Calu3 (cell line): Measurements from ENCODE around the gene TMEM131L. TPM values are rescaled to one million over a fixed set of nuclear protein-coding genes. Genes with fewer than 3 reads are reported as not detected.
"Not testable (repeated sequence)": the region's sequence is repeated elsewhere in the genome, so short reads cannot be mapped to it uniquely, and the experiment has no call there.

Experiments
- BruUV-seq: library from RNA; stranded (reverse); fragments of 400-500 nt; replicated peaks from 2 replicates; lab custom pipeline; 2021; lab: Mats Ljungman, UMichigan
- CTCF ChIA-PET: fragments of 300-600 bp; sonication (Branson Sonifier 250); formaldehyde crosslinking; loops from one replicate; lab custom pipeline; 2022; ENCODE audit warnings: antibody characterized with exemption; lab: Charles Lee
- DNase-seq: peaks from one replicate; pipeline ENCODE4 v3.0.0; 2022
- H3K27ac Mint-ChIP-seq: one replicate; pipeline ENCODE4 v1.8.0; 2022; ENCODE audit warnings: mixed read lengths; ENCODE audit not compliant: unreplicated experiment
- H3K27me3 Mint-ChIP-seq: one replicate; pipeline ENCODE4 v1.8.0; 2022; ENCODE audit warnings: mixed read lengths; ENCODE audit not compliant: unreplicated experiment
- H3K36me3 Mint-ChIP-seq: one replicate; pipeline ENCODE4 v1.8.0; 2022; ENCODE audit warnings: mild to moderate bottlenecking, moderate library complexity, mixed read lengths; ENCODE audit not compliant: insufficient read depth, unreplicated experiment
- H3K4me1 Mint-ChIP-seq: one replicate; pipeline ENCODE4 v1.8.0; 2022; ENCODE audit warnings: mild to moderate bottlenecking, low read depth, mixed read lengths; ENCODE audit not compliant: unreplicated experiment
- H3K4me3 Mint-ChIP-seq: one replicate; pipeline ENCODE4 v1.8.0; 2022; ENCODE audit warnings: mild to moderate bottlenecking, low read depth, moderate library complexity, mixed read lengths; ENCODE audit not compliant: unreplicated experiment
- H3K9me3 Mint-ChIP-seq: one replicate; pipeline ENCODE4 v1.8.0; 2022; ENCODE audit warnings: low read depth, mixed read lengths; ENCODE audit not compliant: unreplicated experiment
- intact Hi-C: fragments of 100-400 bp; cut with micrococcal nuclease; formaldehyde crosslinking; loops from one replicate; pipeline ENCODE4 v1.10.0; 2022; ENCODE audit not compliant: unreplicated experiment
- total RNA-seq: library from RNA; stranded (reverse); gene quantifications from 2 replicates; pipeline ENCODE4 v1.2.3, GENCODE V29; 2022
- TF ChIP-seq, protein P1 (sequence below): fragments of 200-600 bp; IDR thresholded peaks from one replicate; pipeline ENCODE4 v1.8.0; 2022; ENCODE audit warnings: antibody characterized with exemption; ENCODE audit not compliant: unreplicated experiment

The TMEM131L gene
- total RNA-seq, 1 experiment from 2014 or later: 9.4 TPM

DNA sequence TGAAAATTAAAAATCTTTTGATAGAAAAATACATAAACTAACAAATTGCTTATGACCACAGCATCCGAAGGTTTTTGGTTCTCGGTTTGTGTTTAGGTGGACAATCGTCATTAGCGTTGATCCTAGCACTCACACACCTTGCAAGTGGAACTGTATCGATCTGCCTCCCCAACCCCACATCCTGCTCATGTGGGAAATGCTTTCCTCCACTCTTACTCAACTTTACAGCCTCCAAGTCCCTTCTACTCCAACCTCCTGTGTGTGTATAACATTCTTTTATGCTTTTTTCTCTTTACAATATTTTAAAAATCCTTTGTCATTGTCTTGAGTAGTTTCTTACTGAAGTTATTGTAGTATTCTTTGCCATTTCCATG, 15.6 kb upstream of the TMEM131L start:
- H3K4me3 Mint-ChIP-seq: no peak overlapping the region
- no peaks in the 10 kb centered on the region for H3K4me1 Mint-ChIP-seq
- CTCF ChIA-PET: no interaction called here
- no peaks in the 10 kb centered on the region for H3K27me3 Mint-ChIP-seq
- BruUV-seq: no TSS peak
- TF ChIP-seq, protein P1, sequence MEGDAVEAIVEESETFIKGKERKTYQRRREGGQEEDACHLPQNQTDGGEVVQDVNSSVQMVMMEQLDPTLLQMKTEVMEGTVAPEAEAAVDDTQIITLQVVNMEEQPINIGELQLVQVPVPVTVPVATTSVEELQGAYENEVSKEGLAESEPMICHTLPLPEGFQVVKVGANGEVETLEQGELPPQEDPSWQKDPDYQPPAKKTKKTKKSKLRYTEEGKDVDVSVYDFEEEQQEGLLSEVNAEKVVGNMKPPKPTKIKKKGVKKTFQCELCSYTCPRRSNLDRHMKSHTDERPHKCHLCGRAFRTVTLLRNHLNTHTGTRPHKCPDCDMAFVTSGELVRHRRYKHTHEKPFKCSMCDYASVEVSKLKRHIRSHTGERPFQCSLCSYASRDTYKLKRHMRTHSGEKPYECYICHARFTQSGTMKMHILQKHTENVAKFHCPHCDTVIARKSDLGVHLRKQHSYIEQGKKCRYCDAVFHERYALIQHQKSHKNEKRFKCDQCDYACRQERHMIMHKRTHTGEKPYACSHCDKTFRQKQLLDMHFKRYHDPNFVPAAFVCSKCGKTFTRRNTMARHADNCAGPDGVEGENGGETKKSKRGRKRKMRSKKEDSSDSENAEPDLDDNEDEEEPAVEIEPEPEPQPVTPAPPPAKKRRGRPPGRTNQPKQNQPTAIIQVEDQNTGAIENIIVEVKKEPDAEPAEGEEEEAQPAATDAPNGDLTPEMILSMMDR: no peak
- no peaks in the 10 kb centered on the region for H3K36me3 Mint-ChIP-seq
- no peaks in the 10 kb centered on the region for H3K9me3 Mint-ChIP-seq
- DNase-seq: no peak
- no peak overlapping the region for H3K27ac Mint-ChIP-seq
- intact Hi-C loops: no loop called here

DNA sequence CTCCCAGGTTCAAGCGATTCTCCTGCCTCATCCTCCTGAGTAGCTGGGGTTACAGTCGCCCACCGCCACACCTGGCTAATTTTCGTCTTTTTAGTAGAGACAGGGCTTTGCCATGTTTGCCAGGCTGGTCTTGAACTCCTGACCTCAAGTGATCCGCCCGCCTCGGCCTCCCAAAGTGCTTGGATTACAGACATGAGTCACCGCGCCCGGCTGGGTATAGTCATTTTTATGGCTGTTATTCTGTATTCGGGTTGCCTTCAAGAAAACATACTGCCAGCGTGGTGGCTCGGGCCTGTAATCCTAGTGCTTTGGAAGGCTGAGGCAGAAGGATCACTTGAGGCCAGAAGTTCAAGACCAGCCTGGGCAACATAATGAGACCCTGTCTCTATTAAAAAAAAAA, 15.0 kb upstream of the TMEM131L start:
- H3K36me3 Mint-ChIP-seq, CTCF ChIA-PET, H3K27me3 Mint-ChIP-seq, H3K4me1 Mint-ChIP-seq, H3K4me3 Mint-ChIP-seq, H3K27ac Mint-ChIP-seq, DNase-seq, intact Hi-C loops, H3K9me3 Mint-ChIP-seq, BruUV-seq: not testable (repeated sequence)

GRCh38 chr4:153451911-153452657, 14.1 kb upstream of the TMEM131L start:
- no peak overlapping the region for H3K4me3 Mint-ChIP-seq
- no peak for DNase-seq
- no peaks in the 10 kb centered on the region for H3K27me3 Mint-ChIP-seq
- H3K27ac Mint-ChIP-seq: no peak overlapping the region
- intact Hi-C loops: no loop called here
- TF ChIP-seq, protein P1: no peak
- BruUV-seq: no TSS peak
- no peaks in the 10 kb centered on the region for H3K9me3 Mint-ChIP-seq
- H3K4me1 Mint-ChIP-seq: no peaks in the 10 kb centered on the region
- no peaks in the 10 kb centered on the region for H3K36me3 Mint-ChIP-seq
- CTCF ChIA-PET: no interaction called here

- TF ChIP-seq, protein P1: no peak
- CTCF ChIA-PET: no interaction called here
- Mint-ChIP-seq H3K4me1 (no peaks in the 10 kb centered on the region), H3K36me3 (no peaks in the 10 kb centered on the region), H3K27ac (no peak overlapping the region), H3K9me3 (no peaks in the 10 kb centered on the region), H3K4me3 (no peak overlapping the region), H3K27me3 (no peaks in the 10 kb centered on the region)
- DNase-seq: no peak
- BruUV-seq: no TSS peak
- intact Hi-C loops: no loop called here
Observed at GRCh38 chr4:153452658-153453378, 13.3 kb upstream of the TMEM131L start.

DNA sequence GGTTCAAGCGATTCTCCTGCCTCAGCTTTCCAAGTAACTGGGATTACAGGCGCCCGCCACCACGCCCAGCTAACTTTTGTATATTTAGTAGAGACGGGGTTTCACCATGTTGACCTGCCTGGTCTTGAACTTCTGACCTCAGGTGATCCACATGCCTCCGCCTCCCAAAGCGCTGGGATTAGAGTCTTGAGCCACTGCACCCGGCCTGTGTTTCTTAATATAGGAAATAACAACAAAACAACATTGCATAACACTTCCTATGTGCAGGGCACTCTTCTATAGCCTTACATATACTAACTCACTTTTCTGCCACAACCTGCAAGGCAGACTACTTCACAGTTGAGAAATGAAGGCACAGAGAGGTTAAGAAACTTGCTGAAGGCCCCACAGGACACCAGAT, 12.8 kb upstream of the TMEM131L start:
- intact Hi-C loops: no loop called here

More for the DNA sequence above, 12.8 kb upstream of the TMEM131L start:
- H3K27ac Mint-ChIP-seq: no peak overlapping the region
- CTCF ChIA-PET: no interaction called here
- no peaks in the 10 kb centered on the region for H3K4me1 Mint-ChIP-seq
- no TSS peak for BruUV-seq
- H3K9me3 Mint-ChIP-seq: no peaks in the 10 kb centered on the region
- H3K27me3 Mint-ChIP-seq: no peaks in the 10 kb centered on the region
- no peaks in the 10 kb centered on the region for H3K36me3 Mint-ChIP-seq
- H3K4me3 Mint-ChIP-seq: no peak overlapping the region
- DNase-seq: no peak
- TF ChIP-seq, protein P1: no peak
